ENCODE results near the gene ZDHHC14.

DNA sequence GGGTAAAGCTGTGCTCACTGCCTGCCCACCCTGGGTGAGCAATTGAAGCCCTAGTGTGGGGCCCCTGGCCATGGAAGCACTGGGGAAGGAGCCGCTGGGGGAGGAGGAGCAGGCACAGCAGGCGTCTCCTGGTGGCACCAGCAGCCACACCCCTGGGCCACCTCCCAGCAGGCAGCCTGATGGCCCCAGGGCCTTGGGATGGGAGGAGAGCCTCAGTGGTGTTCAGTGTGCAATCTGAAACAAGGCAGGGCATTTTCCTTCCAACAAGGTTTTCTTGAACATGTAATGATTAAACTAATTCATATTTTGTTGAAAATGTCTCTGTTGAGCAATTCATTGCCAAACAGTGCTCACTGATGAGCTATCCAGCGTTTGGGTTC is 151.0 kb downstream of the ZDHHC14 start:
- TF ChIP-seq, protein P1, sequence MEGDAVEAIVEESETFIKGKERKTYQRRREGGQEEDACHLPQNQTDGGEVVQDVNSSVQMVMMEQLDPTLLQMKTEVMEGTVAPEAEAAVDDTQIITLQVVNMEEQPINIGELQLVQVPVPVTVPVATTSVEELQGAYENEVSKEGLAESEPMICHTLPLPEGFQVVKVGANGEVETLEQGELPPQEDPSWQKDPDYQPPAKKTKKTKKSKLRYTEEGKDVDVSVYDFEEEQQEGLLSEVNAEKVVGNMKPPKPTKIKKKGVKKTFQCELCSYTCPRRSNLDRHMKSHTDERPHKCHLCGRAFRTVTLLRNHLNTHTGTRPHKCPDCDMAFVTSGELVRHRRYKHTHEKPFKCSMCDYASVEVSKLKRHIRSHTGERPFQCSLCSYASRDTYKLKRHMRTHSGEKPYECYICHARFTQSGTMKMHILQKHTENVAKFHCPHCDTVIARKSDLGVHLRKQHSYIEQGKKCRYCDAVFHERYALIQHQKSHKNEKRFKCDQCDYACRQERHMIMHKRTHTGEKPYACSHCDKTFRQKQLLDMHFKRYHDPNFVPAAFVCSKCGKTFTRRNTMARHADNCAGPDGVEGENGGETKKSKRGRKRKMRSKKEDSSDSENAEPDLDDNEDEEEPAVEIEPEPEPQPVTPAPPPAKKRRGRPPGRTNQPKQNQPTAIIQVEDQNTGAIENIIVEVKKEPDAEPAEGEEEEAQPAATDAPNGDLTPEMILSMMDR (IDR thresholded peaks at IDR 0.05) = no peak
- no peak for TF ChIP-seq EP300 (IDR thresholded peaks at IDR 0.05)

Data from ovary (tissue), 3 donors.